ENCODE results near the gene ZNF273.
"Not testable (repeated sequence)": the region's sequence is repeated elsewhere in the genome, so short reads cannot be mapped to it uniquely, and the experiment has no call there.

ZNF273 gene

DNA sequence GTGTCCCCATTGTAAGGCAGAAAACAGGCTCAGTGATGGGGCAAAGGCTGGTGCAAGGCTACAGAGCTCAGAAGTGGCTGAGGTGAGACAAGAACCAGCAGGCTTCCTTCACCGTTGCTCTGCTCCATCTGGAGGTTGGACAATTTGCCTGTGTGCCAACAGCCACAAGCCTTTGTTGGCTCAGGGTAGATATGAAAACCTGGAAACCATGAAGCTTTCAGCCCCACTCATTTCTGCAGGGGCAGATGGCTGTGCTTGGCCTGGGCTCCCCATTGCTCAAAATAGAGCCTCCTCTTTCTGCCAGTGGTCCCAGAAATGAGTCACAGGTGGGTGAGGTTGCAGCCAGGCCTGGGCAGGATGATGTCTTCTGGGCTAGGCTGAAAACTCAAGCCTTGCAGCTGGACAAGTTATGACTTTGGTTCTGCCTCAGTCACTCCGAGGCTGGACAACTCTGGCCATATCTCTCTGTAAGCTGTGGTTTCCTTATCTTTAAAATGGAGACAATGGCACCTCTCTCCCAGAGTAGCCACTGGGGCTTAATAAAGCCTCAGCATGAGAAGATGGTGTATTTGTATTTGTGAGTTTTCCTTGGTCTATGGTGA, 12.2 kb upstream of the ZNF273 start:
- no peak for DNase-seq

DNA sequence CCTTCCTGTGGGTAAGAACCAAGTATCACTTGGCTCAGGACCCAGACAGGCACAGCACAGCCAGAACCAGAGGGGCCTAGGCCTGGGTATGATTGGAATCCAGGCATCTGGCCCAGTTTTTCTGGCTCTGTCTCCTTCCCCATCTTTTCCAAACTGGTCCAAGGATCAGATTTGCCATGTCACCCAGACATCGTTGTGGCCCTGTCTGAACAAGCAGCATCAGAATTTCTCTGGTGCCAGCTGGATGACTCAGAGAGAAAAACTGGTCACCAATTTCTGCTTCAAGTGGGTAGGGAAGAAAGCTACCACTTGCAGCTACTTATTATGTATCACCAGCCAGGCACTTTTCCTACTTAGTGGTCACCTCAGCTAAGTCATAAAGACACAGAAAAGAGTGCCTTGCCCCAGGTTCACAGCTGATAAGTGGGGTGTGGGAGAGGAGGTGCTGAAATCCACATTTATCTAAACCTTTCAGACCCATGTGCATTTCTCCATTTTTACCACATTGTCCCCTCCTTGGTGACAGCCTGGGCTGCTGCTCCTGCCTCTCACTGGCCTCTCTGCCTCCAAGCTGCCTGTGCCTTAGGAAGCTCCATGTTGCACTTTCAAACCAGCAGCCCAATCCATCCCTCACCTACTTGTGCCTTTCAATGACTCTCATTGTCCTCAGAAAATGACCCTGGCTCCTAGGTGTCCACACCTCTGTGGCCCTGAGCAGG, 11.6 kb upstream of the ZNF273 start:
- not testable (repeated sequence) for DNase-seq

DNA sequence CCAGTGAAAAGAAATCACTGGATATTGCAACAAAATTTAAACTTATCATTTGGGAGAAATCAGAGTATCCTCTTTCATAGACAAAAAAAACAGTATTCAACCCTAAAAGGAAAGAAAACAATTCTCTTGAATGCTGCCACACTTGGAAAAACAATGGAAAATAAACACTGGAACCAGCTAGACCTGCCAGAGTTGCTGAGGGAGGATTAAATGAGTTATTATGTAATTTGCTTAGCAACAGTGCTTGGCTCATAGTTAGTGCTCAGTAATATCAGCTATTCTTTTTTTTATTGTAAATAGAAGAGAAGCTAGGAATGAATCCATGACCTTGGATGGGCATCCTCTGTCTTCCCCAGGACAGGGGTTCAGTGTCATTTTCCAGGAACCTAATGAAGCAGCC, 11.0 kb upstream of the ZNF273 start:
- DNase-seq: no peak

DNA sequence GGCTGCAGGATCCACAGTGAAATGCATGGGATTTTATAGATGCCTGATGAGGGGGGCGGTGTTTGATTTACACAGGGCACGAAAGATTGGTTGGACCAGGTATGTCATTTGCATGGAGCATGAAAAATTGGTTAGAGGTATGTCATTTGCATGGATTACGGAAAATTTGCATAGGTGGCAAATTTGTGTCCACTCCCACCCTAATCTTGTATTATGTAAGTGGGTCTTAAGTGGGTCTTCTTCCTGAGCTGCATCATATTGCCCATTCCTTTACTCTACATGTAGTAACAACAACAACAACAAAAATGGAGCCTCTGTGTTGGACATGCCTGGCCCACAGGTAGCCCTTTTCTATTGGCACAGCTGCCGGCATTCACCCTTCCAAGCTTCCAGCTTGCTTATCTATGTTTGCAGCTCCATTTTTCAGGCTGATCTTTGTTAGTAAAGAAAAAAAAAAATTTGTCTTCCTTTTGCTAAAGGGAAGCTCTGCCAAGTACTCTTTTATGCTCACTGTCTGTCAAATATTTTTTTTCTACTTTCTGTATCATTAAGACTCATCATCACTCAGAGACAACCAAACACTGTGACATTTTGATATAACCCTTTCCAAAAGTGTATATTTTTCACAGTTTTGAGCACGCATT, 10.3 kb upstream of the ZNF273 start:
- DNase-seq: no peak

DNA sequence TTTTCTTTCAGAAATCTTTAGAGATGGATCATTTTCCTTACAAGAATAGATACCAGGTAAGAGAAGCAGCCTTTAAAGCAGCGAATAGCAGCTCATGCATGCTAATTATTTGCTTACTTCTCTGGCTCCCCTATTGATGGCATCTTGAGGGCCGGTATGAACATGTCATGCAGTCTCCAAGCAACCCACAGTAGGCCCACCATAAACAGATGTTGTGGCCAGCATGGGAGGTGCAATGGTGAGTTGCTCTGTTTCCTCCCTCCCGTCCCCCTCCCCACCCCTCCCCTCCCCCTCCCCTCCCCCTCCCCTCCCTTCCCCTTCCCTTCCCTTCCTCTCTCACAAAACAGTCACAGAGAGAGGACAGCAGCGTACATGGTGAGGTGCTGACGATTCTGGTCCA, 9.7 kb upstream of the ZNF273 start:
- no peak for DNase-seq

DNA sequence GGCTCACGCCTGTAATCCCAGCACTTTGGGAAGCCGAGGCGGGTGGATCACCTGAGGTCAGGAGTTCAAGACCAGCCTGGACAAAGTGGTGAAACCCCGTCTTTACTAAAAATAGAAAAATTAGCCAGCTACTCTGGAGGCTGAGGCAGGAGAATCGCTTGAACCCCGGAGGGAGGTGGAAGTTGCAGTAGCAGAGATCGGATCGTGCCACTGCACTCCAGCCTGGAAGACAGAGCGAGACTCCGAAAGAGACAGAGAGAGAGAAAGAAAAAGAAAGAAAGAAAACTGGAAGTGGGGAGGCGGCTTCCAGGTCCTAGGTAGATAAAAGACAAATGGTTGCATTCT, 640 bp upstream of the ZNF273 start:
- DNase-seq: not testable (repeated sequence)

DNA sequence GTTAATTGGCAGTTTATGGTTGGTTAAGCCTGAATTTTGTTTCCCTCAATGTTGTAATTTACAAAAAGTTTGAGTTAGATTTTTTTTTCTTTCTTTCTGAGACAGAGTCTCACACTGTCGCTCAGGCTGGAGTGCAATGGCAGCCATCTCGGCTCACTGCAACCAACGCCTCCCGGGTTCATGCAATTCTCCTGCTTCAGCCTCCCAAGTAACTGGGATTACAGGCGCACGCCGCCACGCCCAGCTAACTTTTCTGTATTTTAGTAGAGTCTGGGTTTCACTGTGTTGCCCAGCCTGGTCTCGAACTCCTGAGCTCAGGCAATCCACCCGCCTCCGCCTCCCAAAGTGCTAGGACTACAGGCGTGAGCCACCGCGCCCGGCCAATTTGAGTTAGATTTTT, 935 bp downstream of the ZNF273 start:
- no peak for DNase-seq

DNA sequence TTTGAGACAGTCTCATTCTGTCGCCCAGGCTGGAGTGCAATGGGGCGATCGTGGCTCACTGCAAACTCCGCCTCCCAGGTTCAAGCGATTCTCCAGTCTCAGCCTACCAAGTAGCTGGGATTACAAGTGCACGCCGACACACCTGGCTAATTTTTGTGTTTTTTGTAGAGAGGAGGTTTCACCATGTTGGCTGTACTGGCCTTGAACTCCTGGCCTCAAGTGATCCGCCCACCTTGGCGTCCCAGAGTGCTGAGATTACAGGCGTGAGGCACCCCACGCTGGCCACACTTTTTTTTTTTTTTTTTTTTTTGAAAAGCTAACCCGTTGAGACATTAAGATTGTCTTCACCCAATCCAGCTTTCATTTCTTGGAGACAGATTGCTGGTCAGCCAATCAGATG, 2.1 kb downstream of the ZNF273 start:
- no peak for DNase-seq

DNA sequence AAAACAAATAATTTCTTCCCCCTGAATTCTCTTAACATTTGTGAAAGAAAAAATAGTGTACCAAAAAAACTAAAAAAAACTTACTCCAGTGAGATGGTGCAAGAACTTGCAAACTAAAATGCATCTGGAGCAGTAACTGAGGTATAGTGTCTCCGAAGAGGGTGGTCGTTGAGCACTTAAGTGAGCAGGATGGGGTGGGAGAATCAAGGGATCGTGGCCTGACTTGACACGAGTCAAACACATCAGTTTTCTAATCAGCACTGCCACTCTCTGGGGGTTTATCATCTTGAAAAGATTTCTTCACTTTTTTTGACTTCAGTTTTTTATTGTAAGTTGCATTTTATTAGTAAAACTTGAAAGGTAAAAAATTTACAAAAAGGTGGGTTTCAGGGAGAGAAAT, 2.5 kb downstream of the ZNF273 start:
- DNase-seq: no peak

DNA sequence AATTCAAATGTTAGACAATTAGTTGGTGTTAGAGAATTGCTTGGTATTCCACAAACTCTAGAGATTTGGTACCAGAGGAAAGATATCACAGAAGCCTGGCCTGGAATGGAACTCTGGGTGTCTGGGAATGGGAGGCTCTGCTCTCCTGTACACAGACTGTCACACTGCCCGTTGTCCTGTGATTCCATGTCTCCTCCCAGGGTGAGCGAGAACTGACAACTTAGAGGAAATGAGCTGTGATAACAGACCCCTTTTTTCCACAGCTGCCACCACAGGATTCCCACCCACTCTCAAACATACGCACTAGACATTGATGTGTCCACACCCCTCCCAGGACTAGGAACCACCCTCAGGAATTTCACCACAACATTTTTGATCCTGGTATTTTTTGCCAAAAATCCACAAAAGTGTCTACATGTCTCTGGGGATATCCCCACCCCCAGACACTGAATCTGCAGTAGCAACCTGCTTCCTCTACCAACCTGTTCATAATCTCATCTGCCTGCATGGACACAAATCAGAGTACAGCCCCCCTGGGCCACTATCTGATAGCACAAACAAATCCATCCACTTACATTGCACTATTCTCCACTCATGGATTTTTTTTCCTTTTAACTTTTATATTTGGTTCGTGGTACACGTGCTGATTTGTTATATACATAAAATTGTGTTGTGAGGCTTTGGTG, 4.7 kb downstream of the ZNF273 start:
- no peak for DNase-seq

DNA sequence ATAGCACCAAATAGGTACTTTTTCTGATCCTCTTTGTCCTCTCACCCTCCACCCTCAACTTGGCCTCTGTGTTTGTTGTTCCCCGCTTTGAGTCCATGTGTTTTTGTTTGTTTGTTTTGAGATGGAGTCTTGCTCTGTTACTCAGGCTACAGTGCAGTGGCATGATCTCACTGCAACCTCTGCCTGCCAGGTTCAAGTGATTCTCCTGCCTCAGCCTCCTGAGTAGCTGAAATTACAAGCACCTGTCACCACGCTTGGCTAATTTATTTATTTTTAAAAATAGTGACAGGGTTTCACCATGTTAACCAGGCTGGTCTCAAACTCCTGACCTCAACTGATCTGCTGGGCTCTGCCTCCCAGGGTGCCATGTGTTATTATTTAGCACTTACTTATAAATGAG, 5.3 kb downstream of the ZNF273 start:
- DNase-seq: no peak

DNA sequence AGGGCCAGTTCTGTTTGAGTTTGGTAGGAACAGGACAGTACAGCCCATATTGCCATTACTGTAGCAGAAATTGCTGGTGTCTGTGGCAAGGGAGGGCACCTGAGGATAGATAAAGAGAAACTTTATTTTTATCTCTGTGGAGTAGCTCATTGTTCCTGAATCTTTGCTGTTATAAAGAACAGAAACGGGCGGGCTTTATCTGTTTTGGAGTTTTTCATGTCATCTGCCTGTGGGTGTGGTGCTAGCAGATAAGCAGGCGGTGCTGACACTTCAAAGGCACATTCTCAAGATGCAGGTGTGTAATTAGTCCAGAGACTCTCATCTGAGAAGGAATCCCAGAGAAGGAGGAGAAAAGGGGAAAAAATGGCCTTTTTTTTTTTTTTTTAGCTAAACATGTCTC, 11.5 kb downstream of the ZNF273 start:
- DNase-seq: no peak

DNA sequence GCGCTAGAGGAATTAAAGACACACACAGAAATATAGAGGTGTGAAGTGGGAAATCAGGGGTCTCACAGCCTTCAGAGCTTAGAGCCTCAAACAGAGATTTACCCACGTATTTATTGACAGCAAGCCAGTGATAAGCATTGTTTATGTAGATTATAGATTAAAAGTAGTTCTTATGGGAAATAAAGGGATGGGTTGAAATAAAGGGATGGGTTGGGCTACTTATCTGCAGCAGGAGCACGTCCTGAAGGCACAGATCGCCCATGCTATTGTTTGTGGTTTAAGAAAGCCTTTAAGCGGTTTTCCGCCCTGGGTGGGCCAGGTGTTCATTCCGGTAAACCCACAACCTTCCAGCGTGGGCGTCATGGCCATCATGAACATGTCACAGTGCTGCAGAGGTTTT, 12.2 kb downstream of the ZNF273 start:
- DNase-seq: not testable (repeated sequence)

DNA sequence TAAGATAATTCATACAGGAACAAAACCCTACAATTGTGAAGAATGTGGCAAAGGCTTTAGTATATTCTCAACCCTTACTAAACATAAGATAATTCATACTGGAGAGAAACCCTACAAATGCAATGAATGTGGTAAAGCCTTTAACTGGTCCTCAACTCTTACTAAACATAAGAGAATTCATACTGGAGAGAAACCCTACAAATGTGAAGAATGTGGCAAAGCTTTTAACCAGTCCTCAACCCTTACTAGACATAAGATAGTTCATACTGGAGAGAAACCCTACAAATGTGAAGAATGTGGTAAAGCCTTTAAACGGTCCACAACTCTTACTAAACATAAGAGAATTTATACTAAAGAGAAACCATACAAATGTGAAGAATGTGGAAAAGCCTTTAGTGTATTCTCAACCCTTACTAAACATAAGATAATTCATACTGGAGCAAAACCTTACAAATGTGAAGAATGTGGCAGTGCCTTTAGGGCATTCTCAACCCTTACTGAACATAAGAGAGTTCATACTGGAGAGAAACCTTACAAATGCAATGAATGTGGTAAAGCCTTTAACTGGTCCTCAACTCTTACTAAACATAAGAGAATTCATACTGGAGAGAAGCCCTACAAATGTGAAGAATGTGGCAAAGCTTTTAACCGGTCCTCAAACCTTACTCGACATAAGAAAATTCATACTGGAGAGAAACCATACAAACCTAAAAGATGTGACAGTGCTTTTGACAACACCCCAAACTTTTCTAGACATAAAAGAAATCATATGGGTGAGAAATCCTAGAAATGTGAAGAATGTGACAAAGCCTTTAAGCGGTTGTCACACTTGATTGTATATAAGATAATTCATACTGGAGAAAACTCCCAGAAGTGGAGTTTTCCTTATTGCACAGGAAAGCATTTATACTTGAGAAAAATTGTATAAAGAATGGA, 25.4 kb downstream of the ZNF273 start:
- DNase-seq: not testable (repeated sequence)

DNA sequence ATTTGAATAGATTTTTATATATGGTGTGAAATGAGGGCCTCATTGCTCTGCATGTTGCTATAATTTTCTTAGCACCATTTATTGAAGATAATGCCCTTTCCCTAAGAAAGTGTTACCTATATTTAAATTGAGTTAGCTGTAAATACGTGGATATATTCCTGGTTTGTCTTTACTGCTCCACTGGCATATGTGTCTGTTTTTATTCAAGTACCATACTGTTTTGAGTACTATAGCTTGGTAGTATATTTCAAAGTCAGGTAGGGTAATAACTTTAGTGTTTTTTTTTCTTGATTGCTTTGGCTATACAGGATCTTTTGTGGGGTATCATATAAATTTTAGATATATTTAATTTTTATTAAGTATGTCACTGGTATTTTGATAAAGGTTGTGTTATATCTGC, 31.4 kb downstream of the ZNF273 start:
- no peak for DNase-seq

DNA sequence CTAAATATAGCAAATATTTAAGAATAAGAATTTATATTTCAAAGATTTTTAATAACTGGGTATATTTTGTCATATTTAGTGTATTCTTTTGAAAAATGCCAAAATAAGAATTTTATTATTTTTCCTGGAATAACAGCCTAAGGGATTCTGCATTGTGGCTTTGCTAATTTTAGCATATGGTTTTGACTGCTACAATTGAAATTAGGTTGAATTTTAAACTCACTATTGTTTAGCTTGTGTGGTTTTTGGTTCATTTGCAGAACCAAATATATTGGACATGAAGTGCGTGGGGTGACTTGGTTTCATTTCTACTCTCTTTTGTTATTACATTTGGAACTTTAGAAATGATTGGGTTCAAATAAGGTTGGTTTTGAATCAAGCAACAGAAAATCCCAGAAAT, 35.5 kb downstream of the ZNF273 start:
- DNase-seq: no peak

DNA sequence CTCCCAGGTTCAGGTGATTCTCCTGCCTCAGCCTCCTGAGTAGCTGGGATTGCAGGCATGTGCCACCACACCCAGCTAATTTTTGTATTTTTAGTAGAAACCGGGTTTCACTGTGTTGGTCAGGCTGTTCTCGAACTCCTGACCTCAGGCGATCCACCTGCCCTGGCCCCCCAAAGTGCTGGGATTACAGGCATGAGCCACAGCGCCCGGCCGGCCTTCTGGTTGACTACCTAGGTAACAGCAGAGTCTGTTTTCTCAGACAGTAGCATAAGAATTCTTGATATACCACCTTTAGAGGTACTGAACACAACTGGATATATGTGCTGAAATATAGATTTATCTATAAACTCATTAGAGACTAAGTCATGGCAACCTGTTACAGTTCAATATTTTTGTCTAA, 36.9 kb downstream of the ZNF273 start:
- not testable (repeated sequence) for DNase-seq

DNA sequence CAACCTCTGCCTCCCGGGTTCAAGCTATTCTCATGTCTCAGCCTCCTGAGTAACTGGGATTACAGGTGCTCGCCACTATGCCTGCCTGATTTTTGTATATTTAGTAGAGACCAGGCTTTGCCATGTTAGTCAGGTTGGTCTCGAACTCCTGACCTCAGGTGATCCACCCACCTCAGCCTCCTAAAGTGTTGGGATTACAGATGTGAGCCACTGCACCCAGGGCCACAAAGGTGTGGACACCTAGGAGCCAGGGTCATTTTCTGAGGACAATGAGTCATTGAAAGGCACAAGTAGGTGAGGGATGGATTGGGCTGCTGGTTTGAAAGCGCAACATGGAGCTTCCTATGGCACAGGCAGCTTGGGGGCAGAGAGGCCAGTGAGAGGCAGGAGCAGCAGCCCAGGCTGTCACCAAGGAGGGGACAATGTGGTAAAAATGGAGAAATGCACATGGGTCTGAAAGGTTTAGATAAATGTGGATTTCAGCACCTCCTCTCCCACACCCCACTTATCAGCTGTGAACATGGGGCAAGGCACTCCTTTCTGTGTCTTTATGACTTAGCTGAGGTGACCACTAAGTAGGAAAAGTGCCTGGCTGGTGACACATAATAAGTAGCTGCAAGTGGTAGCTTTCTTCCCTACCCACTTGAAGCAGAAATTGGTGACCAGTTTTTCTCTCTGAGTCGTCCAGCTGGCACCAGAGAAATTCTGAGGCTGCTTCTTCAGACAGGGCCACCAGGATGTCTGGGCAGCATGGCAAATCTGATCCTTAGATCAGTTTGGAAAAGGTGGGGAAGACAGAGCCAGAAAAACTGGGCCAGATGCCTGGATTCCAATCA, 41.8 kb downstream of the ZNF273 start:
- not testable (repeated sequence) for DNase-seq

DNA sequence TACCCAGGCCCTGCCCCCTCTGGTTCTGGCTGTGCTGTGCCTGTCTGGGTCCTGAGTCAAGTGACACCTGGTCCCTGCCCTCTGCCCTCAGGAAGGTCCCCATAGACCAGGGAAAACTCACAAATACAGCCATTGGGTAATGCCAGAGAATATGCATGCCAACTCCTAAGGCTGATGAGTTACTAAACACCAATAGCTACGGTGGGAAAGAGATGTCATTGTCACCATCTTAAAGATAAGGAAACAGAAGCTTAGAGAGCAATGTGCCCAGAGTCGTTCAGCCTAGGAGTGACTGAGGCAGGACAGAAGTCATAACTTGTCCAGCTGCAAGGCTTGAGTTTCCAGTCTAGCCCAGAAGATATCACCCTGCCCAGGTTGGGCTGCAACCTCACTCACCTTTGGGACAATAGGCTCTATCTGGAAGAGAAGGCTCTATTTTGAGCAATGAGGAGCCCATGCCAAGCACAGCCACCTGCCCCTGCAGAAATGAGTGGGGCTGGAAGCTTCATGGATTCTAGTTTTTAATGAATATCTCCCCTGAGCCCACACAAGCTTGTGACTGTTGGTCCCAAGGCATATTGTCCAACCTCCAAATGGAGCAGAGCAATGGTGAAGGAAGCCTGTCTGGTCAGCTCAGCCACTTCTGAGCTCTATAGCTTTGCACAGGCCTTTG, 42.6 kb downstream of the ZNF273 start:
- DNase-seq: no peak

DNA sequence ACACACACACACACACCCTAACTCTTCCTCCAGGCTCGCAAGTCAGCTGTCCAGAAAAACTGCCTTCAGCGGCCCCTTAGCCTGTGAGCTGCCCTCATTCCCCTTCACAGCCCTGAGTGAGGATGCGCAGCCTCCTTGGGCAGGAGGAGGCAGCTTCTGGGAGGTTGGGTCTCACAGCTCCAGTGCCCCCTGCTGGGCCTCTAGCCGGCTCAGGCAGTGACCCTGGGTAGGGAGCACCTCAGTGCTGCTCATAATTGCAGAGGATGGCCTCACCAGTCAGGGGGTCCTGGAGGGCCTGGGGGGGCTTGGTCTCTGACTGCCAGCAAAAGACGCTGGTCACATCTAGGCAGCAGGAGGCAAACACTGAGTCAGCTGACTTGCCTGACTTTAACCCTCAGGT, 43.7 kb downstream of the ZNF273 start:
- DNase-seq: peak in 1 of 2 experiments; percentile 36
